Stimulated activated CD8-positive, alpha-beta memory T cell treated with anti-CD3 and anti-CD28 coated beads, Interleukin-2, amount 100 ng/mL, for 48 hours (primary cell): ENCODE results near the gene DOCK1.

Experiments
- DNase-seq, 2 donors: peaks; one replicate each; pipeline ENCODE4 v3.0.0-alpha.2; 2020; ENCODE audit warnings: low read depth in 2 of 2

Gene DOCK1

DNA sequence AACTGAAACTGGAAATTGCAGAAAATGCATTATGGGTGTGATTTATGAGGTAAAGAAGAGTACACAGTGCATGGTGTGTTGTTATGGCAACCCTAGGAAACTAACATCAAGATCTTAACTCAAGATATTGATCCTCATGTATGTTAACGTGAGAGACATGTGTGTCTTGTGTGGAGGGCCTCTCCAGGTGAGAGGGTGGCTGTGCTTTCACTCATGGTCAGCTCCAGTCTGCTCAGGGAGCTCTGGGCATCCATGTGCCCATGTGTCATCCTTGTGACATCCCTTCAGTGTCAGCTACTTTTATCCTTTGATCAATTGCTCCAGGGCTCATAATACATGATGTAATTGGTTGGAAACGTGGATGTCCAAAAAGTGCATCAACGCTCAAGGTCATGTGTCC lies 316.1 kb downstream of the DOCK1 start:
- DNase-seq = no peak

DNA sequence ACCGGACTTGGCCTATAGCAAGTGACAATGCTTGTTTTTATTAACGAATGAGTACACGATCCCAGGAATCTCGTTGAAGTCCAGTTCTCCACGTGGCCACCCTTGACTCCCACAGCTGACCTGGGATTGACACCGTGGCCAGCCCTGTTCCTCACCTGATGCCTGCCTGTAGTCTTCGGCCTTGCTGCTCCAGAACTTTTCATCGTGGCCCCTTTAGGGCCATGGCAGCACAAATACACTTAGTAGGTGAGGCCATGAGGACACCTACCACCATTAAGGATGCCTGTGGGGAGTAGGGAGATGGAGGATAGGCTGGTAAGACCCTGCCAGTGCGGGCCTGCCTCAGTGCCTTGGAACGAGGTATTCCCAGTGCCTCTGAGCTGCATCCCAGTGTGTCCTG lies 321.8 kb downstream of the DOCK1 start:
- DNase-seq = no peak

DNA sequence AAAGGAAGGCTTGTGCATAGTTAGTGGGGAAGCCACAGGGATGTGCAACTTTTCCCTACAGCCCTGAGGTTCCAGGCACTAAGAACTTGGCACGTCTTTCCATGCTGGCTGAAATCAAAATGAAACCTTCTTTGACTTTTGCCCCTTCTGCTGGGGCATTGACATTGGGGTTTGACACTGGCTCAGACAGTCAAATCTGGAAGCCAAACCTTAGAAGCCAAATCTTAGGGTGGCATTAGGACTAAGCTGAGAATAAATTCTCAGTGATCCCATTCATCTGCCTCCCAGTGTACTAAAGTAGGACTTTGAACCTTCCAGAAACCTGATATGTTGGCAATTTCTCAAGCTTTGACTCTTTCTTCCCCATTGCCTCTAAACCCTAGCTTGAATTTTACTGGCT lies 322.4 kb downstream of the DOCK1 start:
- DNase-seq = no peak

DNA sequence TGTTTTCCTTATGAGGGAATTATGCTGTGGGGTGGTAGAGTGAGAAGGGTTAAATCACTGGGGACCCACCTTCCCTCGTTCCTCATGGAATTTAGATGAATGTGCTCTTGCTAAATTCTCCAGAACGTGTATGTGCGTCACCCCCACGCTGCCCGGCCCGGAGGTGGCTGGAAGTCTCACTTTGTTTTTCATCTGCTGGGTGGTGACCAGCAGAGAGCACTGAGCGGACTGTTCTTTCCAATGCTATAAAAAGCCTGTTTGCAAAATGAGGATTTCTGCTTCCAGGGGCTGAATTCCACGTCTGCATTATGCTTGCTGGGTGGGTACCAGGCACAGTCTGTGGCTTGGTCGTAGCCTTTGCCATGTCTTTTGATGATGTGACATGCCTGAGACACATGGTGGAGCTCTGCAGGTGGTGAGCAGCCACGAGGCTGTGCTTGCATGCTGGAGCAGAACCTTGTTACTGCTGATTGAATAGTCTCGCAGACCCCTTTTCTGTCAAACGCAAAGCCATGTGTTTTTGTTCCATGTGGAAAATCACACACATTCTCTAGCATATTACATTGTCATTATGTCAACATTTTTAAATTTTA lies 323.1 kb downstream of the DOCK1 start:
- DNase-seq = no peak

DNA sequence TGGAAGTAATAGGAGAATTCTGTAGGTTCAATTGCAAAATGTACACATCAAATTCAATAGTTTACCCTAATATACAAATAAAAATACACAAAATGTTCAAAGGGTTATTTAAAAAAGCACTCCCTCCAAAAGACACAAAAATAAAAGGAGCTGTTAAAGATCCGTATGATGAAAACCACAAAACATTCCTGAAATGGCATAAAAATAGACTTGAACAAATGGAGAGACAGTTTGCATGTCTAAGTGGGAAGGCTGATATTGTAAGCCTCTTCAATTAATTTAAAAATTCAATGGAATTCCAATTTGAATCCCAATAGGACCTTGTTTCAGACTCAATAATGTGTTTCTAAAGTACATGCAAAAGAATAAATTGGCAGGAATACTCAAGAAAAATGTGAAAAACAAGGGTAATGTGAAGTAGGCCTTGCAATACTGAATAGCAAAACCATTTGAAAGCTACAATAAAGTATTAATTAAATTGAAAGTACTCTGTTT lies 329.1 kb downstream of the DOCK1 start:
- no peak for DNase-seq

DNA sequence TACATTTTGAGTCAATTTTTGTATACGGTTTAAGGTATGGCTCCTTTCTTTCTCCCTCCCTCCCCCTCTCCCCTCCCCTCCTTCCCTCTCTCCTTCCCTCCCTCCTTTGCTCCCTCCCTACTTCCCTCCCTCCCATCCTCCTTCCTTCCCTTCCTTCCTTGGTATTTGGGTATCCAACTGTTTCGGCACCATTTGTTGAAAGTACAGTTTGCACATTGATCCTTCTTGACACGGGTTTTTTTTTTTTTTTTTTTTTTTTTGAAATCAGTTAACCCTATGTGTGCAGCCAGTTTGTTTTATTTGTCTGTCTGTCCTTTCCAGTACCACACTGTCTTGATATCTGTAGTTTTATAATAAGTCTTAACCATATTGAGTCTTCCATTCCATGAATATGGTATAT lies 331.0 kb downstream of the DOCK1 start:
- no peak for DNase-seq

DNA sequence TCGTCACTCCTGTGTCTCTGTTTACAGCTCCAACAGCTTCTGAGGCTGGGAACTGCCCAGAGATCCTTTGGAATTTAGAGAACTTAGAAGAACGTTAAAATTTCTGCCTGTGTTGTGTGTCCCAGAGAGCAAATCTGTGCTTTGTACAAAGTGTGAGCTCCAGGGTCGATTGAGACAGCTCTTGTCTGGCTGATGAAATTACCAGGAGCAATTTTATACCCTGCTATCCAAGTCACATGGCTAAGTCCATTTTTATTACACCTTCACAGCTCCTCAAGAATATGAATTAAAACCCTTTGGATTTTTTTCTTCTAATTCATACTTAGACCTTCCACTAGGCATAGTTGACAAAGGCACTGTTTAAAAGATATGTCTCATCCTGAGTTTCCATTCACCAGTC lies 337.7 kb downstream of the DOCK1 start:
- DNase-seq = no peak

DNA sequence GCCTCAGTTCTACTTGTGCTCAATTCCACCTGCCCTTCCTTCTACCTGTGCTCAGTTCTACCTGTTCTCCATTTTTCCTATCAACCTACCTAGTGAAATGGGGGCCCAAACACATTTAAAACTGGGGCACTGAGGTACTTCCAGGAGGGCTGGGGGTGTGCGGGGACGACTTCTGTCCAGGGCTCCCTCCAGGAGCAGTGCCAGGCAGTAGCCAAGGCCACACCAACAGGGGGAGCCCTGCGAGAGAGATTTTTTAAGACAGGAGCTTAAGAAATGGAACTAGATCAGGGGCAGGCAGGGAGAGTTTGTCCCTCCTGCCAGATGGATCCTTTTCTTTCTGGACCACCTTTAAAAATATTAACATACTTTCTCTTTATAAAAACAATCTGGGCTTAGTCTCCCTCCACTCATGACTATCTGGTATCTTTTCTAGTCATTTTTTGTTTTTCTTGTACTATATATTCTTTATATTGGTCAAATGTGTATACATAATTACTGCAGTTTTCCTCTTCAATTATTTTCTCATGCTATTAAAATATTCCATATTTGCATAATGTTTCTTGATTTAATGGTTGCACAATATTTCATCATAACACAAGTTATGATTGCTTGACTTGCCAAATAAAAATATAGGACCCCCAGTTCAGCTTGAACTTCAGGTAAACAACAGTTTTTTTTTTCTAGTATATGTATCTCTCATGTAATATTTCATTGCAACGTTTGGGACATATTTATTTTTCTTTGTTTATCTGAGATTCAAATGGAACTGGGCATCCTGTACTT lies 338.5 kb downstream of the DOCK1 start:
- peak; percentile 2 to 9 for DNase-seq

DNA sequence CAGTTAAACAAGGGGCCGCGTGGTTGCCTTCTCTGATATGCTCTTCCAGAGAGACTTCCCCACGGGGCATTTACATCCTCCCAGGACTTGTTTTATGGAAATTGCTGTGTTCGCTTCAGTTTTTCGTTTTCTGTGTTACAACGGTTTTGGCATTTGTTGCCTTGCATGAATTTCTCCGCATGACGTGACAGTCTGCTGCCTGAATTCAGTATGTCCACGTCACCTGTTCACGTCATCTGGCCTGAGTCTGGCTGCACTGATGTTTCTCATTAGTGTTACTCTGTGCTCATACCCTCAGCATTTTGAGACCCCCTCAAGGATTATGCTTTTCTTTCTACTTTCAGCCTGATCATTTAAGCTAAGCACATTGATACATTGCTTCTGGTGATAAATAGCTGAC lies 340.2 kb downstream of the DOCK1 start:
- no peak for DNase-seq

DNA sequence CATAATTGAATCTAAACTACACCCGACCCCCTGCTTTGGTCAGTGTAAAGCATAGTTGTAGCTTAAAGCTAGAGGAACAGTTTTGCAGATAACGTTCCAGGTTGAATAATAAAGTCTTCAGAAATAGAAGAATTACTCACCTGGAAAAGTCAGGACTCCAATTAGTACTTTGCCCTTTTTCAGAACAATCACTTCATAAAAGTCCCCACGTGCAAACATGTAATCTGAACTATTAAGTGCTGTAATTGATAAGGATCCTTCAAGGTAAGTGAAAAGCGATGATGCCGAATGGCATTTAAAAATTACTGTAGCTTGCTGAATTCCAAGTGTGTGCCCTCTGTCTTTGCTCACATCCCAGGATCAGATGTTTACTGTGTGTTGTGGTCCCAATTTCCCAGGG lies 344.8 kb downstream of the DOCK1 start:
- DNase-seq = no peak

DNA sequence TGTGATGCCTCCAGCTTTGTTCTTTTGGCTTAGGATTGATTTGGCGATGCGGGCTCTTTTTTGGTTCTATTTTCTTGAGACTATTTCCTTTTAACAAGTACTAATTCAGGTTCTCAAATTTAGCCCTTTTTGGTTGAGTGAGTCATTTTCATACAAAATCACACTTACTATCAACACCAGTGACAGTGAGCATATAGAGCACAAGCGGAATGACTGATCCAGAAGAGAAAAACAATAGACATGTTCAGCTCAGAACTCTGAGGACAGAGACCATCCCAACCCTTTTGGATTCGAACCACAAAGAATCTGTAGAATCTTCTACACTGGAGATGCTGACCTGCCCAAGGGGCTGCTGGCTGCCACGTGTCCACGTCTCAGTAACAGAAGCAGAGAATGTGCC lies 347.6 kb downstream of the DOCK1 start:
- DNase-seq = no peak

DNA sequence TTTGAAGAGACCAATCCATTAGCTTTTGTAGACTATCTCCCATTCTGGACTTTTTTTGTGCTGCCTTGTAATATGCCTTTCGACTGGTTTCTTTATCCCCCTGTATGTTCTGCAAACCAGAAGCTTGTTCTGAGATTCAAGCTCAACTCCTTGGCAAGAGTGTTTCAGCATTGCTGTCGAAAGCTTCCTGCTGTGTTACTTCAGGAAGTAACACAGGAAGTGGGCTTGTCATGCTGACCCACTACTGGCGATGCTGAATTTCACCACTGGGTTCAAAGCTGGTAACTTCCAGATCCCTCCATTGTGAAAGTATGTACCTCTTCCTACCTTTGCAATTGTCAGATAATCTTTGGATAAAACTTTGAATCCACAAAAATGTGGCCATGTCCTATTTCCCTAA lies 349.0 kb downstream of the DOCK1 start:
- no peak for DNase-seq

DNA sequence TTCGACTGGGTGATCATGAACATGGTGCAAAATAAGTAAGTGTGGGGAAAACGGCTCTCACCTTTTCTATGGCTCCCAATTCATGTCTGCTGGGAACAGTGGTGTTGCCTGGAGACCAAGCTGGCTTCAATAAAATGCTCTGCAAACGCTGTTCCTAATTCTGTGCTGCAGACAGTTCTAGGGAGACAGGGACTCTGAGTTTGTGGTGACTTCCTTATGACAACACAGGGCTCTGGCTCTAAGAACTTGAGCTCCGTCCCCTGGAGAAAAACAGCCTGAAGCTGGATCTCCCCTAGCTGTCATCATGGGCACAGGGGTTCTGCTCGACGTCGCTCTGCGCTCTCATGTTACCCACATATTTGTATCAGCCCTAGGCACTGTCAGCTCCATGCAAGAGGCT lies 352.2 kb downstream of the DOCK1 start:
- DNase-seq = no peak

DNA sequence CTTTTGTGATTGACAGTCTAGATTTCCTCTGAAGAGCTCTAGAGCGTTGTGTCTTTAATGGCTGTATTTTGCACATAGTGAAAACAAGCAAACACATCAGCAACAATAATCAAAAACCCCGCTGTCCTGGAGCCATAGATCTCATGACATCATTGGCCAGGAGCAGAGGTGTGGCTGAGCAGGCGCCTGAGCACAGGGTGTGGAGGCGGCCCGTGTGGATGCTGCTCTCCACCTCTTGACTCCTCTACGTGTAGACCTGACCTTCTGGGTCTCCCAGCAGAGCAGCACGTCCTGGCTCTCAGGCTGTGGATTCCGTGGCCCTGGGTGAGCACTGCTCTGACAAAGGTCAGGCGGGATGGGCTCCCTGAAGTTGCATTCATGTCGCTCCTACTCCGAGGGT lies 354.1 kb downstream of the DOCK1 start:
- no peak for DNase-seq

DNA sequence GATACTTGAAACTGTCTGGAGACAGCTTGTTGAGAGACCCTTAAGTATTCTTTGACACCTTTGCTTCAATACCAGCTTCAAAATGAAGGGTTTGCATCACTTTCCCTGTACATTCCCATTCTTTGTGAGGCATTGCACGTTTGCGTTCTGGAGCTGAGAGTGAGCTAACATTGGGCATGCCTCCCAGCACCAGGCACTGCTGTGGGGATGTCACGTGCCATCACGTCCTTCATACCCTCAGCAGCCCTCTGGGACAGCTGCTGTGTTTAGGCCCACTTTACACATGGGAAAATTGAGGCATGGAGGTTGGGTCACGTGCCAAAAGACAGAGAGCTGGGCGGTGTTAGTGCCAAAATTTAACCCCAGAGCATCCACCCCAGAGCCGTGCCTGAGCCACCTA lies 357.4 kb downstream of the DOCK1 start:
- DNase-seq = no peak

DNA sequence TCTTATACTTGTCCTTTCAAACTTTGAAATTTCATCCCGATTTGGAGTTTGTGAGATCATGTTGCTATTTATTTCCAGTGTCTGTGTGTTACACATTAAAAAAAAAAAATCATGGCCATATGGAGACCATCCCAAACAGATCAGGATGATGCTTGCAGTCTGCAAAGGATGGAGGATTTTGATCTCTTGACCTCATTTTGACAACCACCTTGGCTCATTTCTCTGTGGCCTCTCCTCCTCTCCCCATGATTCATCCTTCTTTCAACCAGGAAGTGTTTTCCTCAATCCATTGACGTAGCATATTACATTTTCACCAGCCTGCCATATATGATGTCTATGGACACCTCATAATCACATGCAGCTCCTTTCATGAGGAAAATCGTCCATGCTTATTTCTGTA lies 360.1 kb downstream of the DOCK1 start:
- no peak for DNase-seq

DNA sequence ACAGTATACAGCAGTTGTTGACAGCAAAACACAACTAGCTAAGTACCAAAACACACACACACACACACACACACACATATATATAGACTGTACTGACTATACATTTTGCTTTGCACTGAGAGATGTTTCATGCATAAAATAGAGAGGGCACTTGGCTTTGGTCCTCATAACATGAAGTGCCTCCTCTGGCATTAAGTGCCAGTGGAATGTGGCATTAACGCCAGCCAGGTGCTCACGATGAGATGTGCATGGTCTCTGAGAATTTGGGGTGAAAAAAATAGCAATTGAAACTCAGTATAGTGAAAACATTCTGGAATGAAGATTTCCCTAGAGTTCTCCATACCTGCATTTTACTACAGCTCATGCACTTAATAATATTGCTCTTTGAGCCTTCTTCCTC lies 361.2 kb downstream of the DOCK1 start:
- no peak for DNase-seq

DNA sequence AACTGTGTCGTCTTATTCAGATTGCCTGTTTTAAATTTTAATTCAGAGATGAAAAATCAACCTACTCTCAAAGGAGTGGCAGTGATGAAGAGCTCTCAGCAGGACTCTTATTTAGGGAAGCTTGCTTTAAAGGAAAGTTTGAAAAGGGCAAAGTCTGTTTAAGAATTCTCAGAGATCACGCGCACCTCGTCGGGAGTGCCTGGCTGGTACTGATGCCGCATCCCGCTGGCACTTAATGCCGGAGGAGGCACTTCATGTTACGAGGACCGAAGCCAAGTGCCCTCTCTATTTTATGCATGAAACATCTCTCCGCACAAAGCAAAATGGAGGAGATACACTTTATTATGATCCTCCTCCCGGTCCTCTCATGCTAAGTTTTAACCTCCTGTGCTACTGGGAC lies 362.2 kb downstream of the DOCK1 start:
- no peak for DNase-seq

DNA sequence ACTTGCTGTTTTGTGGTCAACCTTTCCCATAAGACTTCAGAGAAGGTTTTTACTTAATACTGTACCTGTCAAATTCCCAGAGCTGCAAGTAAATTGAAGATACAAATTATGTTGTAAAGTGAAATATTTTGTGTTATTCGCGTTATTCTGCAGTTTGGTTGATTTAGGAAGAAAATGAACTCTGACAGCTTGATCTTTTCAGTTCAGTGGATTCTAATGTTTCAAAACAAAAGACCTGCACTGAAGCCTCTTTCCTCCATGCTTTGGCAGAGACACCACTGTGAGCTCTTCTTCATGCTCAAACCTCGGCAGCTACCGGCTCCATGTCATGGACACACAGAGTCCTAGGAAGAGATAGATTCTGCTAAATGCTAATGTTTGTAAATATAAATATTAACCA lies 366.8 kb downstream of the DOCK1 start:
- no peak for DNase-seq

DNA sequence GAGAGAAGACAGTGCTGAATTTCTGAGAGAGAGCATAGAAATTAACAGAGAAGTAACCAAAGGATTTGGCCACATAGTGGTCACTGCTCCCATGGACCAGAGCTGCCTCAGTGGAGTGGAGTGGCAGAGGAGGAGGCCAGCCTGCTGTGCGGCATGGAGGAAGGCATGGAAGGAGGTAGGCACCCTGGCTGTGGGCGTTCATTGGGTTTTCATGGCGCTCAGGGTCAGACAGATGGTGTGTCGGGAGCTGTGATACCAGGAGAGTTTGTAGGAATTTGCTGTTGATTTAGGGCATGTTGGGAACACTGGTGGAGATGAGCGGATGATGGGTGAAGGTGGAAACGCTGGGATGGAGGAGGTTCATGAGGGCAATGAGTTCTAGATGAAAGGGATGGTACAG lies 370.0 kb downstream of the DOCK1 start:
- no peak for DNase-seq

DNA sequence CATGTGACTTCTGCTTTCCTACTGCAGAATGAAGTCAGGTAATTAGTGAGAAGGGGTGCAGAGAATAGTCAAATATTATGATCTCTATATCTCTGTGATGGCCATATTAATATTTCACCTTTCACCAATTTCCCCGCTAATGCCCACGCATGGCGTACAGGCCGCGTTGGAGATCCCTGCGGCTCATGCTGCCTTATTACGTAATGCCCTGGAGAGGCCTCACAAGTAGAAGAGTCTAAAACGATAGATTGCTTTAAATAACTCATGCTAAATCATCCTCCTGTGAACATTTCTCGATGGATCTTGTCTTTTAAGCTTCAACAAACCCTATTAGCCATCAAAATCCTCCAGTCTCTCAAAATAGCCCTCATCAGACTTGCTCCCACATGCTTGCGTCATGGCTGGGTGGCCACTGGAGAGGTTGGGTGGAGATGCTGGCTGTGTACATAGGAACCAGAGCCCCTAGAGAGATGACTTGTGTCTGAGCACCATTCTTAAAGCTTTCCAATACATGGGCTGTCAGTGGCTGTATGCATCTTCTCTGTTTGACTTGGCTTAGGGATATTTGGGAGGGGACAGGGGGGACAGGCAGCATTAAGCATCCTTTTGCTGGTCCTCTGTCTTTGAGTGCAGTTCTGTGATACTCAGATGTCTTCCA lies 370.7 kb downstream of the DOCK1 start:
- no peak for DNase-seq

DNA sequence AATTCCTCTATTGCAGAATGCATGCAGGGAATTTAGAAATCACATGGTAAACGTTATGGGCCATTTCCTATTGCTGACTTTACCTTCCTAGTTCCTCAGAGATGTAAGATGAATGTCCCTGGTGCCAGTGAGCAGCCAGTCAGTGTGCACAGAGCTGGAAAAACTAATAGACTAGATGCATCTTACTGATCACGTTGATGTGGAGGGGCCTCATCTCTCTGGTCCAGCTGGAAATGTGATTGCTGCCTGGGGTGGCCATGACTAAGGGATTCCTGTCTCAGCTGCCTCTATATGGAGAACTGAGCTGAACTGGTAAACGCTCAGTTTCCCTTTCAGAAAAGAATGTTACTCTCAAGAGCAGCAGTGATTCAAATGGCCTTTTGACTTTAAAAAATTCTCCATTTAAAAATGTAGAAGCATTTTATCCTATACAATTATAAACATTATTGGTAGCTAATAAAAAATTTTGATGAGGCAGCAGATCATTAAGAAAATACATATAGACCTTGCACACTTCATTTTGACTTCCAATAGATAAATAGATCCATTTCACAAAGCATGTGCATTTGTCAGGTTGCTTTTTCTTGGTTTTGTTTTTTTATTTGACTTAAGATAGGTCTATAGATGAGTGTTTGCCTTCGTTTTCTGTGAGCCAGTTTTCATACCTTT lies 371.7 kb downstream of the DOCK1 start:
- DNase-seq = no peak

DNA sequence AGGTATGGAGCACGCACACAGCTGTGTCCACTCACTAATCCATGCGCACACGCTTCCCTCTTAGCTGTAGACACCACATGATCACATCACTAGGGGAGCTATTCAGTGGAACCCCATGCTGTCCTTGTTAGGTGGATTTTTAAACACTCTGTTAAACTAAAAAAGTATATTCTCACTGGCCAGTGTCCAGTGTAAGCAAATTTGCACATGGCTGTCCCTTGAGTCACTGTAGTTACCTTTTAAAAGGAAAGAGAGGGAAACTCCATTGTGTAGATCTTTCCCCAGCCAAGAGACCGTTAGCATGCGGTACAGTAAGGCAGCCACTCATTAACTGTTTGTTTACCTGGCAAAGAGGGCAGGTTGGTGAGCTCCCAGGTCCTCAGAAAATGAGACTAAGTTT lies 372.8 kb downstream of the DOCK1 start:
- no peak for DNase-seq
